B cell (primary cell): ENCODE measurements around the gene SSUH2.

Source experiments
- EZH2 ChIP-seq: IDR thresholded peaks from 2 replicates; pipeline ENCODE4 v1.6.1; 2012; ENCODE audit warnings: borderline replicate concordance, low read depth, mild to moderate bottlenecking, moderate library complexity, low read length; ENCODE audit not compliant: insufficient read depth, poor library complexity, severe bottlenecking
- TF ChIP-seq, protein P1 (sequence below): fragments of 200-600 bp; IDR thresholded peaks from one replicate; pipeline ENCODE4 v1.8.0; 2022; ENCODE audit warnings: antibody characterized with exemption, mild to moderate bottlenecking

DNA sequence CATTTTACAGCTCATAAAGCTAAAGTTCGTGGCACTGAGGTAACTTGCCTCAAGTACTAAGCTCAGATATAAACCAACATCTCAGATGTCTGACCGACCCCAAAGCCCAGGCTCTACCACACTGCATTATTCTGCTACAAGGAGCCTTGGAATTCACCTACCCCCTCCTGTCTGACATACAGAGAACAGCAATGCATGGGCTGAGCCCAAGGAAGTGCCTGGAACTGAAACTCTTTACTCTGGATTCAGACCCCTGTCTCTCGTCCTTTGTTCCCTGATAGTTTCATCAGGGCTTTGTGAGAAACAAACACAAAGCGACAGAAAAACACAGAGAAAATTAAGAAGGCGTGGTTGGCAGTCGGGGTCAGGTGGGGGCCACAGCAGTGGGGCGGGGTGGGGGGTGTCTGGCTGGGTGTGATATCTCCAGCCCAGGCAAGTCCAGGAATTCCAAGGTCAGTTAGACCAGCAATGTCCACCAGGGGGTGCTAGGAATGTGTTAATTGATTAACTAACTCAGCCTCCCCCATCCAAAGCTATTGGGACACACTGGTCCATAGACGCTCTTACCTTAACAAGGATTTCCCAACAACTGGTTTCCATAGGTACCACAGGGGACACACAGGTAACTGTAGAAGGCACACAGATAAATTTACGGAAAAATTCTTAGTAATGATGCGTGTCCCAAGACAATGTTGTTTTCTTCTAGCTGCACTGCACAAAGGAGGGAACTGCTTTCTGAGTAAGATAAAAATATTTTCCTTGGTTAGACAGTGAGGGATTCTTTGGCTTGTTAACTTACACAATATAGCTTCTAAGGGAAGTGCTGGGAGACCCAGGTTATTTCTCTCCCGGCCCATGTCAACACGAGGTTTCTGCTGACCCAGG is 18.8 kb upstream of the SSUH2 start:
- TF ChIP-seq, protein P1, sequence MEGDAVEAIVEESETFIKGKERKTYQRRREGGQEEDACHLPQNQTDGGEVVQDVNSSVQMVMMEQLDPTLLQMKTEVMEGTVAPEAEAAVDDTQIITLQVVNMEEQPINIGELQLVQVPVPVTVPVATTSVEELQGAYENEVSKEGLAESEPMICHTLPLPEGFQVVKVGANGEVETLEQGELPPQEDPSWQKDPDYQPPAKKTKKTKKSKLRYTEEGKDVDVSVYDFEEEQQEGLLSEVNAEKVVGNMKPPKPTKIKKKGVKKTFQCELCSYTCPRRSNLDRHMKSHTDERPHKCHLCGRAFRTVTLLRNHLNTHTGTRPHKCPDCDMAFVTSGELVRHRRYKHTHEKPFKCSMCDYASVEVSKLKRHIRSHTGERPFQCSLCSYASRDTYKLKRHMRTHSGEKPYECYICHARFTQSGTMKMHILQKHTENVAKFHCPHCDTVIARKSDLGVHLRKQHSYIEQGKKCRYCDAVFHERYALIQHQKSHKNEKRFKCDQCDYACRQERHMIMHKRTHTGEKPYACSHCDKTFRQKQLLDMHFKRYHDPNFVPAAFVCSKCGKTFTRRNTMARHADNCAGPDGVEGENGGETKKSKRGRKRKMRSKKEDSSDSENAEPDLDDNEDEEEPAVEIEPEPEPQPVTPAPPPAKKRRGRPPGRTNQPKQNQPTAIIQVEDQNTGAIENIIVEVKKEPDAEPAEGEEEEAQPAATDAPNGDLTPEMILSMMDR: peak; percentile 68
- no peak for TF ChIP-seq EZH2
